Measurements from ENCODE around the gene CHSY1. TPM values are rescaled to one million over a fixed set of nuclear protein-coding genes. Genes with fewer than 3 reads are reported as not detected.

CHSY1 gene
- total and polyA plus RNA-seq, 3 donors from 2014 or later, result 20.0 to 36.1 (median 31.1) TPM

GRCh38 chr15:101269479-101270223, 17.8 kb upstream of the CHSY1 start:
- no peaks in the 10 kb centered on the region for H3K9me3 ChIP-seq
- no peaks in the 10 kb centered on the region for H3K27me3 ChIP-seq
- no peak overlapping the region for H3K4me3 ChIP-seq
- H3K4me1 ChIP-seq, result no peaks in the 10 kb centered on the region
- H3K36me3 ChIP-seq (ENCODE audit: low read depth, missing control alignments), result peaks cover 5% of the 10 kb centered on the region
- 85 to 94% methylated on average over 16 of the region's 16 CpGs for WGBS, 2 donors
- no peak overlapping the region for H3K27ac ChIP-seq
- intact Hi-C loops (cut with DNase I; ENCODE audit: low total_unique reads), result no loop called here
- DNase-seq, result no peak
- TF ChIP-seq CTCF (IDR thresholded peaks at IDR 0.05) (peak in 2 of 3 experiments; percentile 13 to 20), POLR2A (IDR thresholded peaks at IDR 0.05) (no peak)

DNA sequence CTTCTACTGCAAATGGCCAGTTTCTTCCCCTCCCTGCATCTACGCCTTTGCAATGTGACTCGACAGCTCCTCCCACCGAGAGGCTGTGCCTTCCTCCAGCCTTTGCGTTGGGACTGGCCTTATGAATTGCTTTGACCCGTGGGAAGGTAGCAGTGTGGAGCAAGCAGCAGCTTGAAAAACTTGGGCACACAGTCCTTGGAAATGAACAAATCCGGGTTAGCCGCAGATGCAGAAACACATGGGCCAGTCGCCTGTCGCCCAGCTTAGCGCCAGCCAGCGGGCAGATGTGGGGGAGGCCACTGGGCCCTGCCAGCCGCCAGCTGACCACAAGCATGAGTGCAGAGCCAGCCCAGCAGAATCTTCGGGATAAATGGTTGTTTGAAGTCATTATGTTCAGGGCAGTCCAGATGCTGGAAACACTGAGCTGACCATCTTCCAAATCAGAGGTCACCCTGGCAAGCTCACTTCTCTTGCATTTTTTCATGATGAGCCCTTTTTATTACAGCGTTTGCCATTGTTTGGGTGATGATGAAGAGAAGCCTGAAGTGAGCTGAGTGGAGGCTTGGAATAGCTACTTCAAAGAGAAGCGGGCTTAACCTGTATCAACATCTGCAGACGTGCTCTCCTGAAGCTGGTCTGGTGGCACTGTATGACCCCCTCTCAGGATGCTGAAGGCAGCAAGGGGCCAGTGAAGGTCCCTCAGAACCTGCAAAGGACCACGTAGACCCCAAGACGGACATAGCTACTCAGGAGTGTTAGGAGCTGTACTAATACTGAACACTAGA, 15.7 kb upstream of the CHSY1 start:
- H3K4me3 ChIP-seq, result no peak overlapping the region
- WGBS, 2 donors, result 62% methylated on average over 14 to 18 of the region's 18 CpGs
- intact Hi-C loops (cut with DNase I; ENCODE audit: low total_unique reads), result no loop called here

DNA sequence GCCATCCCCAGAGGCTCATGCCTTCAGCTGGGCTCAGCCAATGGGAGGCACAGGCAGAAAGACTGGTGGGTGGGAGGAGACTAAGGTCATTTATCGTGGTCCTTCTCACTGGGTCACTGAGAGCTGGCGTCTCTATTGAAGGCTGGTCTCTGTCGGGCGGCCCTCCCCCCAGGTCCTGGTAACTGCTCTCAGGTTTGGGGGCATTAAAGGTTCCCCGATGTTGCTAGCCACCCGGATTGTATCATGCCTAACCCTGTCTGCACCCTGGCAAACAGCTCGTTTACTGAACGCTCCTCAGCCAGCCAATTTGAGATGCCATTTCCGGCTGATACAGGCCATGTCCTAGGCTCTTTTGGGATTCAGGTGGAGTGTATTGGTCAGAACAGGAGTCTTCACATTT, 14.9 kb upstream of the CHSY1 start:
- TF ChIP-seq POLR2A (IDR thresholded peaks at IDR 0.05) (no peak), CTCF (IDR thresholded peaks at IDR 0.05) (no peak)
- no peak overlapping the region for H3K4me3 ChIP-seq
- no peaks in the 10 kb centered on the region for H3K4me1 ChIP-seq
- 74 to 82% methylated on average over 9 of the region's 9 CpGs for WGBS, 2 donors
- intact Hi-C loops (cut with DNase I; ENCODE audit: low total_unique reads), result no loop called here
- H3K36me3 ChIP-seq (ENCODE audit: low read depth, missing control alignments), result peaks cover 5% of the 10 kb centered on the region
- H3K27ac ChIP-seq, result peak overlapping the region in 1 of 2 donors; percentile 5
- H3K9me3 ChIP-seq, result no peaks in the 10 kb centered on the region
- no peak for DNase-seq
- H3K27me3 ChIP-seq, result no peaks in the 10 kb centered on the region

More for the DNA sequence above, 15.7 kb upstream of the CHSY1 start:
- TF ChIP-seq POLR2A (IDR thresholded peaks at IDR 0.05) (no peak), CTCF (IDR thresholded peaks at IDR 0.05) (no peak)
- H3K36me3 ChIP-seq (ENCODE audit: low read depth, missing control alignments), result peaks cover 5% of the 10 kb centered on the region
- H3K27ac ChIP-seq, result peak overlapping the region in 1 of 2 donors; percentile 5
- DNase-seq, result no peak
- H3K27me3 ChIP-seq, result no peaks in the 10 kb centered on the region
- H3K4me1 ChIP-seq, result no peaks in the 10 kb centered on the region
- no peaks in the 10 kb centered on the region for H3K9me3 ChIP-seq

GRCh38 chr15:101266034-101266433, 14.2 kb upstream of the CHSY1 start:
- Histone ChIP-seq H3K4me3 (no peak overlapping the region), H3K36me3 (ENCODE audit: low read depth, missing control alignments) (peaks cover 3% of the 10 kb centered on the region), H3K9me3 (no peaks in the 10 kb centered on the region), H3K27me3 (no peaks in the 10 kb centered on the region), H3K4me1 (no peaks in the 10 kb centered on the region), H3K27ac (peak overlapping the region in 1 of 2 donors; percentile 31)
- intact Hi-C loops (cut with DNase I; ENCODE audit: low total_unique reads), result no loop called here
- 20 to 54% methylated on average over 1 to 3 of the region's 3 CpGs for WGBS, 2 donors
- TF ChIP-seq CTCF (IDR thresholded peaks at IDR 0.05) (no peak), POLR2A (IDR thresholded peaks at IDR 0.05) (no peak)
- no peak for DNase-seq

Data from testis (tissue), 3 donors.